Measurements from ENCODE around the gene PRKAA1.
"Not testable (repeated sequence)": the region's sequence is repeated elsewhere in the genome, so short reads cannot be mapped to it uniquely, and the experiment has no call there.

The PRKAA1 gene

DNA sequence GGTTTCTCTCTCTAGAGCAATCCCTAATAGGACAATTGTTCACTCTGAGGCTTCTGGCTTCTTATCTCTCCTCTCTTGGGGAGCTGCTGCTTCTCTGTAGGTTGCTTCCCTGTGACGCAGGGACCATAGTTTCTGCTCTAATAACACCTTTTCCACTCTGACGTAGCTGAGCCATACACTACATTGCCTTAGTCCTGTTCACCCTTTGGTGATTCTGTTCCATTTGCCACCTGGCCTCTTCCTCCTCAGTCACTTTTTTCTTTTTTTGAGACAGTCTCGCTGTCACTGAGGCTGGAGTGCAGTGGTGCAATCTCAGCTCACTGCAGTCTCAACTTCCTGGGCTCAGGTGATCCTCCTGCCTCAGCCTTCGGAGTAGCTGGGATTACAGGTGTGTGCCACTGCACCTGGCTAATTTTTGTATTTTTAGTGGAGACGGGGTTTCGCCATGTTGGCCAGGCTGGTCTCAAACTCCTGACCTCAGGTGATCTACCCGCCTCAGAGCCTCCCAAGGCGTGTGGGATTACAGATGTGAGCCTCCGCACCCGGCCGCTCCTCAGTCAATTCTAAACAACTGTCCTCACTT is 27.4 kb upstream of the PRKAA1 start:
- H3K36me3 ChIP-seq (ENCODE audit: control insufficient read depth, insufficient read depth, low read length), result peaks cover 34% of the 10 kb centered on the region

GRCh38 chr5:40823459-40823858 is 25.3 kb upstream of the PRKAA1 start:
- no peak for DNase-seq
- Histone ChIP-seq H3K27ac (ENCODE audit: insufficient read depth, low read length, poor library complexity, severe bottlenecking) (no peak overlapping the region), H3K4me3 (ENCODE audit: insufficient read depth, low read depth, low read length, poor library complexity, severe bottlenecking) (no peak overlapping the region), H3K36me3 (ENCODE audit: control insufficient read depth, insufficient read depth, low read length) (peaks cover 17% of the 10 kb centered on the region), H3K27me3 (replicated peaks; ENCODE audit: control insufficient read depth, insufficient read depth, low read length, poor library complexity, severe bottlenecking) (no peaks in the 10 kb centered on the region), H3K4me1 (ENCODE audit: control insufficient read depth, insufficient read depth, low read length, poor library complexity, severe bottlenecking) (no peaks in the 10 kb centered on the region), H3K9me3 (ENCODE audit: control insufficient read depth, low read length) (no peaks in the 10 kb centered on the region)

More for the DNA sequence above, 27.4 kb upstream of the PRKAA1 start:
- H3K27me3 ChIP-seq (replicated peaks; ENCODE audit: control insufficient read depth, insufficient read depth, low read length, poor library complexity, severe bottlenecking); H3K4me3 ChIP-seq (ENCODE audit: insufficient read depth, low read depth, low read length, poor library complexity, severe bottlenecking); H3K9me3 ChIP-seq (ENCODE audit: control insufficient read depth, low read length); H3K27ac ChIP-seq (ENCODE audit: insufficient read depth, low read length, poor library complexity, severe bottlenecking); H3K4me1 ChIP-seq (ENCODE audit: control insufficient read depth, insufficient read depth, low read length, poor library complexity, severe bottlenecking); DNase-seq: not testable (repeated sequence)

DNA sequence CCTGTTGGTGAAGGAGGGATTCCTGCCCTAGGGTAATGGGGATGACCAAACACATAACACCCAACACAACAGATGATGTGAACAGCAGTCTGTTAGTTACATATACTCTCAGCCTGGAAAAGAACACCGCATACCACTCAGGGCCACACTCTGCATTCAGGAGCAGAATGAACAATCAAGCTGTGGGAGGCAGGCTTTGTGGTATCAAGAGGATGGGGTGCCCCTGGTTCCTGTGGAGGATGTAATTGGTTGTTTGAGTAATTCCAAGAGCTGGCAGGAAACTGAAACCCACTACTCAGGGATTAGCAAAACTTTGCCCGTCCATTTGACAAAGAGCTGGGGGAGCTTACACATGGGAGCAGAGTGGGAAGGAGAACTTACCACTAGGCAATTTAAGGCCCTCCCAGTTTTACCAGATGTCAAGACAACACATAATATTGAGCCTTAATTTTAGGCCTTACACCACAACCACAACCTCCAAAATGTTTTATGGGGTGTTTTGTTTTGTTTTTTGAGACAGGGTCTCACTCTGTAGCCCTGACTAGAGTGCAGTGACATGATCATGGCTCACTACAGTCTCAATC is 15.6 kb upstream of the PRKAA1 start:
- no peak overlapping the region for H3K27ac ChIP-seq (ENCODE audit: insufficient read depth, low read length, poor library complexity, severe bottlenecking)
- no peak overlapping the region for H3K4me3 ChIP-seq (ENCODE audit: insufficient read depth, low read depth, low read length, poor library complexity, severe bottlenecking)
- no peaks in the 10 kb centered on the region for H3K27me3 ChIP-seq (replicated peaks; ENCODE audit: control insufficient read depth, insufficient read depth, low read length, poor library complexity, severe bottlenecking)
- H3K36me3 ChIP-seq (ENCODE audit: control insufficient read depth, insufficient read depth, low read length), result no peaks in the 10 kb centered on the region
- no peaks in the 10 kb centered on the region for H3K4me1 ChIP-seq (ENCODE audit: control insufficient read depth, insufficient read depth, low read length, poor library complexity, severe bottlenecking)
- no peaks in the 10 kb centered on the region for H3K9me3 ChIP-seq (ENCODE audit: control insufficient read depth, low read length)
- DNase-seq, result no peak

GRCh38 chr5:40812125-40812524 is 14.0 kb upstream of the PRKAA1 start:
- Histone ChIP-seq H3K9me3 (ENCODE audit: control insufficient read depth, low read length) (no peaks in the 10 kb centered on the region), H3K27me3 (replicated peaks; ENCODE audit: control insufficient read depth, insufficient read depth, low read length, poor library complexity, severe bottlenecking) (no peaks in the 10 kb centered on the region), H3K4me3 (ENCODE audit: insufficient read depth, low read depth, low read length, poor library complexity, severe bottlenecking) (no peak overlapping the region), H3K4me1 (ENCODE audit: control insufficient read depth, insufficient read depth, low read length, poor library complexity, severe bottlenecking) (no peaks in the 10 kb centered on the region), H3K27ac (ENCODE audit: insufficient read depth, low read length, poor library complexity, severe bottlenecking) (no peak overlapping the region), H3K36me3 (ENCODE audit: control insufficient read depth, insufficient read depth, low read length) (no peaks in the 10 kb centered on the region)
- DNase-seq, result no peak

DNA sequence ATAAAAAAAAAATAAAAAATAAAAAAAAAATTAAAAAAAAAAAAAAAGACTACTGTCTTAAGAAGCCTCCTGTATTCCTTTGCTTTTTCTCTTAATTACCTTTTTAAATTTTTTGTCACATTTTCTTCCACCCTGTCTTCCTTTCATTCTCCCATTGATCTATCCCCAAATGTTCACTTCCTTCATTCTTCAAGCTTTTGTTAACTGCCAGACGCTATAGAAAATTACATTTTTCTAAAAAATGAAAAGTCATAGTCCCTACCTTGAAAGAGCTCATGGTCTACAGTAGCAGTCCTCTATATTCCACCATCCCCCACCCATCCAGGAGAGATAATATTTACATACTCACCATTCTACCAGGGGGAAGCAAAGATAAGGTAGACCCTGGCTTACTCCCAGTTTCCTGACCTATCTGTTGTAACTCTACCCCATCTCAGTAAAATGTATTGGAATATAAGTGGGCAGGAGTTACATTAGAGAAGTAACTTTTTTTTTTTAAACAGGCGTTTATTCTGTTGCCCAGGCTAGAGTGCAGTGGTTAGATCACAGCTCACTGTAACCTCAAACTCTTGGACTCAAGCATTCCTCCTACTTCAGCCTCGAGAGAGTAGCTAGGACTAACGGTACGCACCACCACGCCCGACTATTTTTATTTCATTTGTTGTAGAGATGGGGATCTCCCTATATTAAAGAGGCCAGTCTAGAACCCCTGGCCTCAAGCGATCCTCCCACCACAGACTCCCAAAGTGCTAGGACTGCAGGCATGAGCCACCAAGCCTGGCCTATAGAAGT is 3.8 kb upstream of the PRKAA1 start:
- no peak overlapping the region for H3K4me3 ChIP-seq (ENCODE audit: insufficient read depth, low read depth, low read length, poor library complexity, severe bottlenecking)
- H3K4me1 ChIP-seq (ENCODE audit: control insufficient read depth, insufficient read depth, low read length, poor library complexity, severe bottlenecking), result peaks cover 10% of the 10 kb centered on the region
- H3K36me3 ChIP-seq (ENCODE audit: control insufficient read depth, insufficient read depth, low read length), result no peaks in the 10 kb centered on the region
- H3K27ac ChIP-seq (ENCODE audit: insufficient read depth, low read length, poor library complexity, severe bottlenecking), result no peak overlapping the region
- no peaks in the 10 kb centered on the region for H3K9me3 ChIP-seq (ENCODE audit: control insufficient read depth, low read length)
- no peaks in the 10 kb centered on the region for H3K27me3 ChIP-seq (replicated peaks; ENCODE audit: control insufficient read depth, insufficient read depth, low read length, poor library complexity, severe bottlenecking)
- DNase-seq, result no peak

GRCh38 chr5:40799258-40799657 is 1.1 kb upstream of the PRKAA1 start:
- DNase-seq, result no peak
- Histone ChIP-seq H3K4me1 (ENCODE audit: control insufficient read depth, insufficient read depth, low read length, poor library complexity, severe bottlenecking) (peaks cover 13% of the 10 kb centered on the region), H3K27ac (ENCODE audit: insufficient read depth, low read length, poor library complexity, severe bottlenecking) (no peak overlapping the region), H3K4me3 (ENCODE audit: insufficient read depth, low read depth, low read length, poor library complexity, severe bottlenecking) (no peak overlapping the region), H3K36me3 (ENCODE audit: control insufficient read depth, insufficient read depth, low read length) (no peaks in the 10 kb centered on the region), H3K27me3 (replicated peaks; ENCODE audit: control insufficient read depth, insufficient read depth, low read length, poor library complexity, severe bottlenecking) (no peaks in the 10 kb centered on the region), H3K9me3 (ENCODE audit: control insufficient read depth, low read length) (no peaks in the 10 kb centered on the region)

GRCh38 chr5:40798801-40799210 is 632 bp upstream of the PRKAA1 start:
- H3K4me1 ChIP-seq (ENCODE audit: control insufficient read depth, insufficient read depth, low read length, poor library complexity, severe bottlenecking), result peaks cover 13% of the 10 kb centered on the region
- H3K4me3 ChIP-seq (ENCODE audit: insufficient read depth, low read depth, low read length, poor library complexity, severe bottlenecking), result peak overlapping the region; percentile 82
- DNase-seq, result no peak
- H3K27me3 ChIP-seq (replicated peaks; ENCODE audit: control insufficient read depth, insufficient read depth, low read length, poor library complexity, severe bottlenecking), result no peaks in the 10 kb centered on the region
- no peaks in the 10 kb centered on the region for H3K36me3 ChIP-seq (ENCODE audit: control insufficient read depth, insufficient read depth, low read length)
- H3K9me3 ChIP-seq (ENCODE audit: control insufficient read depth, low read length), result no peaks in the 10 kb centered on the region
- peak overlapping the region; percentile 91 for H3K27ac ChIP-seq (ENCODE audit: insufficient read depth, low read length, poor library complexity, severe bottlenecking)

- H3K9me3 ChIP-seq (ENCODE audit: control insufficient read depth, low read length), result no peaks in the 10 kb centered on the region
- DNase-seq, result peak; percentile 71 to 77 (median 73)
- H3K27ac ChIP-seq (ENCODE audit: insufficient read depth, low read length, poor library complexity, severe bottlenecking), result peak overlapping the region; percentile 87
- no peaks in the 10 kb centered on the region for H3K27me3 ChIP-seq (replicated peaks; ENCODE audit: control insufficient read depth, insufficient read depth, low read length, poor library complexity, severe bottlenecking)
- peak overlapping the region; percentile 91 for H3K4me3 ChIP-seq (ENCODE audit: insufficient read depth, low read depth, low read length, poor library complexity, severe bottlenecking)
- H3K36me3 ChIP-seq (ENCODE audit: control insufficient read depth, insufficient read depth, low read length), result no peaks in the 10 kb centered on the region
- peaks cover 13% of the 10 kb centered on the region for H3K4me1 ChIP-seq (ENCODE audit: control insufficient read depth, insufficient read depth, low read length, poor library complexity, severe bottlenecking)
Measured at GRCh38 chr5:40797273-40798011, 732 bp downstream of the PRKAA1 start.

DNA sequence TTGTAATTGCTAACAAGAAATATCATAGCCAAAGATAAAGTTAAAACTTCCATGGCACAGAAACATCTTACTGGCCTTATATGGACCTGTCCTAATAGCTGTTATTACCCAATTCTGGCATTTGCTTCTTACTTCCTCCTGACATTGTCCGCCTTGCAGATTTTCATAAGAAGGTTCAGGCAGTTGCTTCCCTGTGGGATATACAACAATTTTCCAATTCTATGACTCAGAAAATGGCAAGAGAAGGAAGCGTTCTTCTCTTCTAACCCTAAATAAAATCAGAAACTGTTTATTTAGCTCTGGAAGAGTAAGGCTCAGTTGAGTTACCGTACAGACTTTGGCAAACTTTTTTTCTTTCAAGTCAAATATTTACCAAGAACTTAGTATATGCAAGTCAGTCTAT is 1.7 kb downstream of the PRKAA1 start:
- DNase-seq, result no peak
- Histone ChIP-seq H3K9me3 (ENCODE audit: control insufficient read depth, low read length) (no peaks in the 10 kb centered on the region), H3K4me1 (ENCODE audit: control insufficient read depth, insufficient read depth, low read length, poor library complexity, severe bottlenecking) (peaks cover 13% of the 10 kb centered on the region), H3K4me3 (ENCODE audit: insufficient read depth, low read depth, low read length, poor library complexity, severe bottlenecking) (peak overlapping the region; percentile 91), H3K27me3 (replicated peaks; ENCODE audit: control insufficient read depth, insufficient read depth, low read length, poor library complexity, severe bottlenecking) (no peaks in the 10 kb centered on the region), H3K27ac (ENCODE audit: insufficient read depth, low read length, poor library complexity, severe bottlenecking) (no peak overlapping the region), H3K36me3 (ENCODE audit: control insufficient read depth, insufficient read depth, low read length) (no peaks in the 10 kb centered on the region)

Measured in effector memory CD4-positive, alpha-beta T cell (primary cell).